CD14-positive monocyte (primary cell): Measurements from ENCODE around the gene P2RX3. TPM values are rescaled to one million over a fixed set of nuclear protein-coding genes. Genes with fewer than 3 reads are reported as not detected.

Source experiments
- DNase-seq, 3 donors: peaks; one replicate each; pipeline ENCODE4 v3.0.0-alpha.2; 2011 to 2022
- H2AFZ ChIP-seq: 2 replicates; pipeline ENCODE4 v1.6.0; 2012; ENCODE audit warnings: mild to moderate bottlenecking, low read depth, low read length, inconsistent platforms; ENCODE audit not compliant: insufficient read depth, poor library complexity, severe bottlenecking
- H3K27ac ChIP-seq, 2 donors: 1 replicate in 1 of 2; 2 replicates in 1 of 2; pipeline ENCODE4 v1.5.1; 2012 to 2013; ENCODE audit warnings: low read length in 2 of 2, control low read depth in 1 of 2, inconsistent platforms in 1 of 2, low read depth in 1 of 2, mild to moderate bottlenecking in 1 of 2
- H3K27me3 ChIP-seq, 2 donors: one replicate each; pipeline versions ENCODE4 v1.6.0 to v1.6.1; 2011 to 2013; ENCODE audit warnings: low read length in 2 of 2; ENCODE audit not compliant: control insufficient read depth in 2 of 2, insufficient read depth in 2 of 2
- H3K36me3 ChIP-seq, 2 donors: replicated peaks in 1 of 2; 1 replicate in 1 of 2; 2 replicates in 1 of 2; pipeline versions ENCODE4 v1.5.1 to v1.6.1; 2012 to 2013; ENCODE audit warnings: low read length in 2 of 2, control low read depth in 1 of 2, inconsistent platforms in 1 of 2, mild to moderate bottlenecking in 1 of 2; ENCODE audit not compliant: insufficient read depth in 2 of 2, control insufficient read depth in 1 of 2
- H3K4me1 ChIP-seq, 2 donors: 1 replicate in 1 of 2; 2 replicates in 1 of 2; pipeline versions ENCODE4 v1.5.1 to v1.6.1; 2012 to 2013; ENCODE audit warnings: low read length in 2 of 2, control low read depth in 1 of 2, inconsistent platforms in 1 of 2, mild to moderate bottlenecking in 1 of 2, moderate library complexity in 1 of 2; ENCODE audit not compliant: insufficient read depth in 2 of 2, control insufficient read depth in 1 of 2
- H3K4me2 ChIP-seq: replicated peaks from 2 replicates; pipeline ENCODE3; 2012; ENCODE audit warnings: low read length, moderate library complexity, mild to moderate bottlenecking; ENCODE audit not compliant: poor library complexity, severe bottlenecking; ENCODE audit errors: extremely low read depth
- H3K4me3 ChIP-seq, 3 experiments: fragments of 200-600 bp in 1 of 3; sonication (generic) in 1 of 3; replicated peaks in 1 of 3; 1 replicate in 2 of 3; 2 replicates in 1 of 3; pipeline ENCODE4 v1.5.1; 2011 to 2013; ENCODE audit warnings: low read length in 3 of 3, mild to moderate bottlenecking in 3 of 3, control low read depth in 2 of 3, low read depth in 2 of 3, inconsistent platforms in 1 of 3, moderate library complexity in 1 of 3
- H3K79me2 ChIP-seq: 2 replicates; pipeline ENCODE4 v1.6.0; 2012; ENCODE audit warnings: mild to moderate bottlenecking, control low read depth, inconsistent platforms, low read length, moderate library complexity; ENCODE audit not compliant: insufficient read depth
- H3K9ac ChIP-seq: 2 replicates; pipeline ENCODE4 v1.6.0; 2017; ENCODE audit warnings: low read length, mild to moderate bottlenecking; ENCODE audit not compliant: insufficient read depth, poor library complexity, severe bottlenecking
- H3K9me3 ChIP-seq, 2 donors: replicated peaks in 1 of 2; 1 replicate in 1 of 2; 2 replicates in 1 of 2; pipeline versions ENCODE4 v1.5.1 to v1.6.1; 2012 to 2013; ENCODE audit warnings: low read length in 2 of 2, control low read depth in 1 of 2; ENCODE audit not compliant: control insufficient read depth in 1 of 2, insufficient read depth in 1 of 2
- H4K20me1 ChIP-seq: 2 replicates; pipeline ENCODE4 v1.6.0; 2012; ENCODE audit warnings: mild to moderate bottlenecking, low read length, control low read depth, moderate library complexity; ENCODE audit not compliant: insufficient read depth
- H3K27ac Mint-ChIP-seq, 7 donors: one replicate each; pipeline ENCODE4 v1.8.0; 2020; ENCODE audit warnings: mild to moderate bottlenecking in 7 of 7, mixed read lengths in 7 of 7, moderate library complexity in 6 of 7, inconsistent platforms in 2 of 7
- H3K27me3 Mint-ChIP-seq, 3 donors: one replicate each; pipeline ENCODE4 v1.8.0; 2021 to 2022; ENCODE audit warnings: low read depth in 3 of 3, mild to moderate bottlenecking in 3 of 3, mixed read lengths in 3 of 3, moderate library complexity in 3 of 3, inconsistent platforms in 1 of 3
- H3K36me3 Mint-ChIP-seq, 2 donors: one replicate each; pipeline ENCODE4 v1.8.0; 2020; ENCODE audit warnings: mixed read lengths in 2 of 2, inconsistent platforms in 1 of 2, mild to moderate bottlenecking in 1 of 2
- H3K4me1 Mint-ChIP-seq: one replicate; pipeline ENCODE4 v1.8.0; 2020; ENCODE audit warnings: mild to moderate bottlenecking, mixed read lengths
- H3K4me3 Mint-ChIP-seq, 2 donors: one replicate each; pipeline ENCODE4 v1.8.0; 2020; ENCODE audit warnings: mild to moderate bottlenecking in 2 of 2, mixed read lengths in 2 of 2, moderate library complexity in 1 of 2
- H3K9me3 Mint-ChIP-seq, 7 donors: one replicate each; pipeline ENCODE4 v1.8.0; 2020 to 2022; ENCODE audit warnings: mixed read lengths in 7 of 7, mild to moderate bottlenecking in 6 of 7, moderate library complexity in 6 of 7, inconsistent platforms in 2 of 7
- WGBS: methylation state at CpG from one replicate; pipeline ENCODE4 v1.1.5; 2013; ENCODE audit warnings: missing lambda C conversion rate; ENCODE audit not compliant: insufficient coverage; 5-methylcytosine and 5-hydroxymethylcytosine counted together
- intact Hi-C, 2 donors: fragments of 100-400 bp; cut with micrococcal nuclease; formaldehyde crosslinking; loops; one replicate each; pipeline versions ENCODE4 v1.15.0 to v1.15.1; 2023
- polyA plus RNA-seq, 3 donors: library from polyadenylated mRNA; depleted of rRNA in 1 of 3; unstranded in 2 of 3; stranded (reverse) in 1 of 3; fragments of 300-500 nt in 2 of 3; fragments of >200 nt in 1 of 3; fragmentation: Illumina TruSeq in 2 of 3; gene quantifications; 1 replicate in 2 of 3; 2 replicates in 1 of 3; pipeline ENCODE4 v1.2.3, GENCODE V29; 2012 to 2021
- TF ChIP-seq, protein P1 (sequence below): fragments of 200-600 bp; IDR thresholded peaks from one replicate; pipeline ENCODE4 v1.8.0; 2022; ENCODE audit warnings: antibody characterized with exemption, mild to moderate bottlenecking

Gene P2RX3
- polyA plus RNA-seq, 3 donors: not detected

DNA sequence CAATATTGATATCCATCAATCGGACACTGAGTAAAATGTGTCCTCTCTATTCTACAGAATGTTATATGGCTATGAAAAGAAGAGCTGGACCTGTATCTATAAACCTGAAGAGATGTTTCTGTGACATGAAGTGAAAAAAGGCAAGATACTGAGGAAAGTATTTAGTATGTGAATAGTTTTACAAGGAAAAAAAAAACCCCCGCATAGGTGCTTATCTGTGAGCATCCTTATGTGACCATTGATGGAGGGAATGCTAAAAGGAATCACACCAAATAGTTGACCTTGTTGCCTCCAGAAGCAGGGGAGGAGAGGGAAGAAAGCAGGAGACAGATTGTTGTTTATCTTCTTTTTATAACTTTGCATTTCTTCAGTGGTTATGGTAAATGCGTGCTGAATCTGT lies 53.0 kb downstream of the P2RX3 start:
- H3K9me3 ChIP-seq: no peaks in the 10 kb centered on the region
- DNase-seq: no peak
- intact Hi-C loops: no loop called here
- H4K20me1 ChIP-seq: no peaks in the 10 kb centered on the region
- Mint-ChIP-seq H3K27me3 (peaks cover 0 to 3% (median 2%) of the 10 kb centered on the region in 3 donors), H3K36me3 (no peaks in the 10 kb centered on the region), H3K4me1 (peaks cover 14% of the 10 kb centered on the region), H3K9me3 (no peaks in the 10 kb centered on the region), H3K4me3 (no peak overlapping the region), H3K27ac (peak overlapping the region in 1 of 7 donors; percentile 16)
- no peak overlapping the region for H3K4me3 ChIP-seq
- H3K9ac ChIP-seq: no peak overlapping the region
- H3K4me2 ChIP-seq: no peak overlapping the region
- peaks cover 0 to 6% of the 10 kb centered on the region in 2 donors for H3K4me1 ChIP-seq
- H3K27ac ChIP-seq: no peak overlapping the region
- no peaks in the 10 kb centered on the region for H3K36me3 ChIP-seq
- no peaks in the 10 kb centered on the region for H3K79me2 ChIP-seq
- TF ChIP-seq, protein P1, sequence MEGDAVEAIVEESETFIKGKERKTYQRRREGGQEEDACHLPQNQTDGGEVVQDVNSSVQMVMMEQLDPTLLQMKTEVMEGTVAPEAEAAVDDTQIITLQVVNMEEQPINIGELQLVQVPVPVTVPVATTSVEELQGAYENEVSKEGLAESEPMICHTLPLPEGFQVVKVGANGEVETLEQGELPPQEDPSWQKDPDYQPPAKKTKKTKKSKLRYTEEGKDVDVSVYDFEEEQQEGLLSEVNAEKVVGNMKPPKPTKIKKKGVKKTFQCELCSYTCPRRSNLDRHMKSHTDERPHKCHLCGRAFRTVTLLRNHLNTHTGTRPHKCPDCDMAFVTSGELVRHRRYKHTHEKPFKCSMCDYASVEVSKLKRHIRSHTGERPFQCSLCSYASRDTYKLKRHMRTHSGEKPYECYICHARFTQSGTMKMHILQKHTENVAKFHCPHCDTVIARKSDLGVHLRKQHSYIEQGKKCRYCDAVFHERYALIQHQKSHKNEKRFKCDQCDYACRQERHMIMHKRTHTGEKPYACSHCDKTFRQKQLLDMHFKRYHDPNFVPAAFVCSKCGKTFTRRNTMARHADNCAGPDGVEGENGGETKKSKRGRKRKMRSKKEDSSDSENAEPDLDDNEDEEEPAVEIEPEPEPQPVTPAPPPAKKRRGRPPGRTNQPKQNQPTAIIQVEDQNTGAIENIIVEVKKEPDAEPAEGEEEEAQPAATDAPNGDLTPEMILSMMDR: no peak
- no peak overlapping the region for H2AFZ ChIP-seq
- no peaks in the 10 kb centered on the region for H3K27me3 ChIP-seq
- WGBS: 100% methylated on average over 1 of the region's 3 CpGs

DNA sequence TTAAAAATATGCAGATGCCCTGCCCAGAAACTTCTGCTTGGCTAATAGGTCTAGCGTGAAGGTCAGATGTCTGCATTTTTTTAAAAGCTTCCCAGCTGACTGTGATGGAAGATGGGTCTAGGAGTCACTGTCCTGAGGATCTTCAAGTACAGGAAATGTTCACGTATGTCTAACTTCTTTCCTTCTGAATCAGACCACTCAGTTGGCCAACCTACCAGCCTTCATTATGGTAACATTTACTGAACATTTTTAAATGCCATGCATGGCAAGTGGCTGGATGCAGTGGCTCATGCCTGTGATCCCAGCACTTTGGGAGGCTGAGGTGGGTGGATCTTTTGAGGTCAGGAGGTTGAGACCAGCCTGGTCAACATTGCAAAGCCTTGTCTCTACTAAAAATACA lies 53.4 kb downstream of the P2RX3 start:
- Mint-ChIP-seq H3K4me1 (peaks cover 14% of the 10 kb centered on the region), H3K36me3 (no peaks in the 10 kb centered on the region), H3K4me3 (no peak overlapping the region), H3K9me3 (no peaks in the 10 kb centered on the region), H3K27ac (no peak overlapping the region), H3K27me3 (peaks cover 0 to 3% (median 2%) of the 10 kb centered on the region in 3 donors)
- no peak overlapping the region for H3K4me2 ChIP-seq
- peak in 2 of 3 donors; percentile 9 to 45 for DNase-seq
- intact Hi-C loops: no loop called here
- TF ChIP-seq, protein P1: no peak
- peaks cover 3 to 8% of the 10 kb centered on the region in 2 donors for H3K4me1 ChIP-seq
- H2AFZ ChIP-seq: no peak overlapping the region
- H3K9me3 ChIP-seq: no peaks in the 10 kb centered on the region
- H3K79me2 ChIP-seq: no peaks in the 10 kb centered on the region
- H3K4me3 ChIP-seq: no peak overlapping the region
- H3K36me3 ChIP-seq: no peaks in the 10 kb centered on the region
- H3K27me3 ChIP-seq: no peaks in the 10 kb centered on the region
- 40% methylated on average over 1 of the region's 2 CpGs for WGBS
- H4K20me1 ChIP-seq: no peaks in the 10 kb centered on the region
- H3K9ac ChIP-seq: no peak overlapping the region
- no peak overlapping the region for H3K27ac ChIP-seq
